H1 (cell line): Measurements from ENCODE around the gene COX19. TPM values are rescaled to one million over a fixed set of nuclear protein-coding genes. Genes with fewer than 3 reads are reported as not detected.

Experiments
- BACH1 ChIP-seq: IDR thresholded peaks from 2 replicates; pipeline ENCODE4 v1.6.1; 2012; ENCODE audit warnings: low read length, improper control_type of control experiment
- CHD1 ChIP-seq: IDR thresholded peaks from 2 replicates; pipeline ENCODE4 v1.6.1; 2012; ENCODE audit warnings: low read depth, low read length, improper control_type of control experiment
- CHD2 ChIP-seq: IDR thresholded peaks from 2 replicates; pipeline ENCODE4 v1.6.1; 2012; ENCODE audit warnings: low read length, improper control_type of control experiment
- GABPA ChIP-seq: IDR thresholded peaks from 2 replicates; pipeline ENCODE4 v1.6.1; 2011; ENCODE audit warnings: mild to moderate bottlenecking, low read length, moderate library complexity, borderline replicate concordance; ENCODE audit not compliant: insufficient read depth
- GTF2F1 ChIP-seq: IDR thresholded peaks from 2 replicates; pipeline ENCODE4 v1.6.1; 2012; ENCODE audit warnings: low read depth, low read length, improper control_type of control experiment, borderline replicate concordance
- POLR2AphosphoS5 ChIP-seq: IDR thresholded peaks from 2 replicates; pipeline ENCODE4 v1.6.1; 2011; ENCODE audit warnings: low read depth, low read length
- SP2 ChIP-seq: IDR thresholded peaks from 2 replicates; pipeline ENCODE4 v1.6.1; 2012; ENCODE audit warnings: mild to moderate bottlenecking, low read length, inconsistent platforms
- TAF1 ChIP-seq: IDR thresholded peaks from 2 replicates; pipeline ENCODE4 v1.6.1; 2011; ENCODE audit warnings: mild to moderate bottlenecking, low read depth, low read length
- TCF12 ChIP-seq: IDR thresholded peaks from 2 replicates; pipeline ENCODE4 v1.6.1; 2011; ENCODE audit warnings: low read depth, mild to moderate bottlenecking, low read length
- polyA plus RNA-seq, 7 experiments: library from polyadenylated mRNA; depleted of rRNA in 3 of 7; stranded (reverse) in 5 of 7; unstranded in 2 of 7; fragments of >200 nt in 5 of 7; fragments of 200-250 nt in 2 of 7; gene quantifications; 1 replicate in 5 of 7; 2 replicates in 1 of 7; 4 replicates in 1 of 7; pipeline versions ENCODE4 v1.2.1 to v1.2.3, GENCODE V29; 2011 to 2013; ENCODE audit warnings: missing spikeins in 2 of 7, mixed read lengths in 2 of 7
- total RNA-seq: library from RNA; stranded (reverse); fragmentation: NEBNext Ultra II Directional; extraction: Animal tissue kit (Norgen Biotek cat#: 25700); gene quantifications from 2 replicates; pipeline ENCODE4 v1.2.1, GENCODE V29; 2021

COX19 gene
- total and polyA plus RNA-seq, 2 of the 8 experiments (the other 6 are each of a cell fraction or from before 2014, with no cell fraction given) = 3.9 to 7.9 TPM

DNA sequence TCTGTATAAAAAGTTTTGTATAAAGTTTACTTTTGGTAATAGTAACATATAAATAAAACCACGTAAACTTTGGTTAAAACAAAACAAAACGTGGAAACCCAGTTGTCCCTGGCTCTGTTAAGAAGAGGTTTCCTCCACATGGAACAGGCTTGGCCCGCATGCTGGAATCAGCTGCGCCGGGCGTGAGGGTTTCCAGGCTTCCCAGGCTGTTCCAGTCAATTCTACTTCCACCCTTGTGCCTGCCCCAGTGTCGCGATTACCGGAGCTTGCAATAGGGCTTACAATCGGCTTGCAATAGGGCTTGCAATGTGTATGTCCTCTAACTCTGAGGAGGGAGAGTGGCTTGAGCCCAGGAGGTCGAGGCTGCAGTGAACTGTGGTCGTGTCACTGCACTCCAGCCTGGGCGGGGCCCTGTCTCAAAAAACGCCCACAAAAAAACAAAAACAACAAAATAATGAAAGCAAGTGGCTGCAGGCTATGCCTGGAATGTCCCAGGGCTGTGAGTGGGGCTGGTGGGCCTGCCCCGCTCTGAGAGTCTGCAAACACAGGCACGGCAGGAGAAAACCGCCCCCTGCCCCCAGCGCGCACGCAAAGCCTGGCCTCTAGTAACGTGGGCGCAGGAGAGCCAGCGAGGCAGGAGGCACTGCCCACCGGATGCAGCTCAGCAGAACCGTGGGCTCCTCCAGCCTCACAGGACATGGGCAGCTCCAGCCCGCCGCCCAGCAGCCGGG is 24.0 kb upstream of the COX19 start (continued):
- TF ChIP-seq GABPA = no peak
- no peak for TF ChIP-seq TCF12
- no peak for TF ChIP-seq CHD1
- TF ChIP-seq POLR2AphosphoS5 = no peak
- no peak for TF ChIP-seq TAF1
- TF ChIP-seq SP2 = no peak
- no peak for TF ChIP-seq CHD2
- TF ChIP-seq BACH1 = no peak
- no peak for TF ChIP-seq GTF2F1
